Endodermal cell (in vitro differentiated cells): ENCODE measurements around the gene LENEP. TPM values are rescaled to one million over a fixed set of nuclear protein-coding genes. Genes with fewer than 3 reads are reported as not detected.

Experiments
- DNase-seq: peaks from one replicate; pipeline ENCODE4 v3.0.0-alpha.2; 2017
- H3K27ac ChIP-seq: 2 replicates; pipeline ENCODE4 v1.5.1; 2013; ENCODE audit warnings: mild to moderate bottlenecking, low read depth, low read length, moderate library complexity
- H3K27me3 ChIP-seq: 2 replicates; pipeline ENCODE4 v1.6.1; 2013; ENCODE audit warnings: mild to moderate bottlenecking, low read length, moderate library complexity; ENCODE audit not compliant: insufficient read depth, control insufficient read depth, poor library complexity, severe bottlenecking
- H3K36me3 ChIP-seq: 2 replicates; pipeline ENCODE4 v1.7.0; 2013; ENCODE audit warnings: mild to moderate bottlenecking, low read length, moderate library complexity; ENCODE audit not compliant: control insufficient read depth, insufficient read depth
- H3K4me1 ChIP-seq: one replicate; pipeline ENCODE4 v1.7.0; 2013; ENCODE audit warnings: low read length; ENCODE audit not compliant: control insufficient read depth, insufficient read depth
- H3K4me3 ChIP-seq: 2 replicates; pipeline ENCODE4 v1.5.1; 2013; ENCODE audit warnings: mild to moderate bottlenecking, low read length, moderate library complexity
- H3K9ac ChIP-seq: 2 replicates; pipeline ENCODE4 v1.6.1; 2013; ENCODE audit warnings: mild to moderate bottlenecking, low read length, moderate library complexity; ENCODE audit not compliant: poor library complexity, severe bottlenecking; ENCODE audit errors: extremely low read depth
- H3K9me3 ChIP-seq: 2 replicates; pipeline ENCODE4 v1.6.1; 2013; ENCODE audit warnings: mild to moderate bottlenecking, low read length, moderate library complexity; ENCODE audit not compliant: control insufficient read depth
- H3K27ac Mint-ChIP-seq: 2 replicates; pipeline ENCODE4 v1.8.0; 2020; ENCODE audit warnings: mixed read lengths
- H3K27me3 Mint-ChIP-seq: 2 replicates; pipeline ENCODE4 v1.8.0; 2021; ENCODE audit warnings: mild to moderate bottlenecking, mixed read lengths; ENCODE audit not compliant: insufficient read depth
- H3K36me3 Mint-ChIP-seq: 2 replicates; pipeline ENCODE4 v1.8.0; 2020; ENCODE audit warnings: low read depth, mixed read lengths
- H3K4me1 Mint-ChIP-seq: 2 replicates; pipeline ENCODE4 v1.8.0; 2020; ENCODE audit warnings: mixed read lengths
- H3K4me3 Mint-ChIP-seq: 2 replicates; pipeline ENCODE4 v1.8.0; 2020; ENCODE audit warnings: mild to moderate bottlenecking, moderate library complexity, mixed read lengths
- H3K9me3 Mint-ChIP-seq: 2 replicates; pipeline ENCODE4 v1.8.0; 2020; ENCODE audit warnings: mild to moderate bottlenecking, mixed read lengths
- CTCF ChIP-seq: fragments of 200-600 bp; sonication (generic); conservative IDR thresholded peaks from 2 replicates; pipeline ENCODE4 v1.5.0; 2021; ENCODE audit warnings: antibody characterized with exemption, mild to moderate bottlenecking
- WGBS, 2 experiments: methylation state at CpG; one replicate each; pipeline versions ENCODE4 v1.1.5 to v1.1.7; 2013; ENCODE audit warnings: missing lambda C conversion rate in 2 of 2, mixed read lengths in 1 of 2; ENCODE audit not compliant: insufficient coverage in 1 of 2, insufficient read length in 1 of 2; 5-methylcytosine and 5-hydroxymethylcytosine counted together
- total RNA-seq, 2 donors: library from RNA; stranded (reverse); fragmentation: NEBNext Ultra II Directional in 1 of 2; extraction: Animal tissue kit (Norgen Biotek cat#: 25700) in 1 of 2; gene quantifications; 2 replicates in 1 of 2; 3 replicates in 1 of 2; pipeline ENCODE4 v1.2.1, GENCODE V29; 2021

Gene LENEP
- total RNA-seq, 2 donors from 2014 or later, result 2.0 TPM; not detected in 1

GRCh38 chr1:154972517-154973343 lies 20.7 kb upstream of the LENEP start:
- no peaks in the 10 kb centered on the region for H3K27me3 Mint-ChIP-seq
- TF ChIP-seq CTCF, result no peak
- H3K4me3 Mint-ChIP-seq, result no peak overlapping the region
- 5 to 7% methylated on average over 9 to 17 of the region's 18 CpGs for WGBS, 2 experiments
- H3K9me3 ChIP-seq, result no peaks in the 10 kb centered on the region
- peaks cover 14% of the 10 kb centered on the region for H3K36me3 Mint-ChIP-seq
- peaks cover 14% of the 10 kb centered on the region for H3K36me3 ChIP-seq
- peaks cover 39% of the 10 kb centered on the region for H3K4me1 Mint-ChIP-seq
- H3K9me3 Mint-ChIP-seq, result no peaks in the 10 kb centered on the region
- H3K27me3 ChIP-seq, result no peaks in the 10 kb centered on the region
- H3K27ac Mint-ChIP-seq, result no peak overlapping the region
- peak overlapping the region; percentile 99 for H3K4me3 ChIP-seq
- peak overlapping the region; percentile 97 for H3K27ac ChIP-seq
- peak; percentile 98 for DNase-seq
- H3K9ac ChIP-seq, result peak overlapping the region; percentile 96
- H3K4me1 ChIP-seq, result peaks cover 6% of the 10 kb centered on the region

- peaks cover 14% of the 10 kb centered on the region for H3K36me3 ChIP-seq
- peaks cover 6% of the 10 kb centered on the region for H3K4me1 ChIP-seq
- H3K4me3 Mint-ChIP-seq, result no peak overlapping the region
- H3K4me1 Mint-ChIP-seq, result peaks cover 34% of the 10 kb centered on the region
- H3K27ac Mint-ChIP-seq, result no peak overlapping the region
- peak; percentile 99 for DNase-seq
- H3K9me3 ChIP-seq, result no peaks in the 10 kb centered on the region
- peak overlapping the region; percentile 97 for H3K27ac ChIP-seq
- H3K9me3 Mint-ChIP-seq, result no peaks in the 10 kb centered on the region
- no peaks in the 10 kb centered on the region for H3K27me3 Mint-ChIP-seq
- peak; percentile 43 for TF ChIP-seq CTCF
- H3K9ac ChIP-seq, result peak overlapping the region; percentile 96
- 1 to 2% methylated on average over 17 to 34 of the region's 37 CpGs for WGBS, 2 experiments
- peaks cover 12% of the 10 kb centered on the region for H3K36me3 Mint-ChIP-seq
- H3K4me3 ChIP-seq, result peak overlapping the region; percentile 99
- no peaks in the 10 kb centered on the region for H3K27me3 ChIP-seq
These were observed 19.9 kb upstream of the LENEP start for GRCh38 chr1:154973344-154974101.

- H3K27me3 Mint-ChIP-seq, result no peaks in the 10 kb centered on the region
- H3K4me3 Mint-ChIP-seq, result no peak within 1 kb of the TSS
- Histone ChIP-seq H3K9me3 (no peaks in the 10 kb centered on the region), H3K27ac (peak within 1 kb of the TSS; percentile 97), H3K27me3 (no peaks in the 10 kb centered on the region), H3K36me3 (peaks cover 16% of the 10 kb centered on the region), H3K4me1 (peaks cover 6% of the 10 kb centered on the region), H3K9ac (peak within 1 kb of the TSS; percentile 96), H3K4me3 (peak within 1 kb of the TSS; percentile 99)
- TF ChIP-seq CTCF, result no peak
- 0% methylated on average over 38 to 47 of the region's 47 CpGs for WGBS, 2 experiments
- H3K36me3 Mint-ChIP-seq, result peaks cover 11% of the 10 kb centered on the region
- no peaks in the 10 kb centered on the region for H3K9me3 Mint-ChIP-seq
- peaks cover 28% of the 10 kb centered on the region for H3K4me1 Mint-ChIP-seq
- peak; percentile 98 for DNase-seq
- no peak within 1 kb of the TSS for H3K27ac Mint-ChIP-seq
These were observed 19.1 kb upstream of the LENEP start, which contains the start of gene CKS1B for GRCh38 chr1:154974102-154974807. TSS of gene CKS1B (plus strand) at chr1:154974681. CDS start at chr1:154974746, 65 bp downstream.
